GM12878 (cell line): ENCODE results near the gene PATJ. TPM values are rescaled to one million over a fixed set of nuclear protein-coding genes. Genes with fewer than 3 reads are reported as not detected.
"Not testable (repeated sequence)": the region's sequence is repeated elsewhere in the genome, so short reads cannot be mapped to it uniquely, and the experiment has no call there.

Experiments used
- ATAC-seq: fragments of 200-7000 bp; cut with Tn5 transposase; 3 replicates; pipeline ENCODE4 v1.9.1; 2020; ENCODE audit warnings: mild to moderate bottlenecking, moderate library complexity
- BruUV-seq: library from RNA; stranded (reverse); fragments of 400-500 nt; replicated peaks from 2 replicates; lab custom pipeline; 2021; lab: Mats Ljungman, UMichigan
- CTCF ChIA-PET: fragments of 300-600 bp; sonication (Branson Sonifier 250); formaldehyde crosslinking; extraction: SDS; loops from one replicate; lab custom pipeline; 2021; ENCODE audit warnings: inconsistent platforms; lab: Yijun Ruan, JAX
- POLR2A ChIA-PET: fragments of 350-600 bp; formaldehyde crosslinking; extraction: SDS; loops from one replicate; lab custom pipeline; 2021; ENCODE audit warnings: inconsistent platforms; lab: Charles Lee
- RAD21 ChIA-PET: fragments of 300-600 bp; sonication (Branson Sonifier 250); formaldehyde crosslinking; loops from one replicate; lab custom pipeline; 2023; ENCODE audit warnings: antibody characterized with exemption; ENCODE audit not compliant: unreplicated experiment; lab: Charles Lee
- SMC1A ChIA-PET: fragments of 300-600 bp; sonication (Branson Sonifier 250); formaldehyde crosslinking; loops from one replicate; lab custom pipeline; 2023; ENCODE audit not compliant: unreplicated experiment, uncharacterized antibody; lab: Charles Lee
- DNase-seq: peaks from one replicate; pipeline ENCODE4 v3.0.0-alpha.2; 2011; ENCODE audit warnings: low read depth, low spot score
- FAIRE-seq: peaks from 3 replicates; lab custom pipeline; 2011; peaks lifted over from hg19 to GRCh38; lab: Jason Lieb, UNC
- H2AFZ ChIP-seq: 2 replicates; pipeline ENCODE4 v1.6.0; 2011; ENCODE audit warnings: low read depth, low read length, control low read depth; ENCODE audit not compliant: control insufficient read depth
- H3K27ac ChIP-seq: 2 replicates; pipeline ENCODE4 v1.5.1; 2011; ENCODE audit warnings: control low read depth; ENCODE audit not compliant: control insufficient read depth, insufficient read depth
- H3K27me3 ChIP-seq, 2 experiments: replicated peaks in 1 of 2; 2 replicates each; pipeline versions ENCODE4 v1.6.0 to v1.6.1; 2011; ENCODE audit warnings: low read length in 1 of 2; ENCODE audit not compliant: control insufficient read depth in 2 of 2, insufficient read depth in 2 of 2
- H3K36me3 ChIP-seq, 2 experiments: 2 replicates each; pipeline ENCODE4 v1.5.1; 2011; ENCODE audit warnings: low read length in 1 of 2; ENCODE audit not compliant: control insufficient read depth in 2 of 2, insufficient read depth in 2 of 2
- H3K4me1 ChIP-seq: 2 replicates; pipeline ENCODE4 v1.6.1; 2011; ENCODE audit warnings: mild to moderate bottlenecking, low read length, moderate library complexity, mixed read lengths; ENCODE audit not compliant: control insufficient read depth, insufficient read depth
- H3K4me2 ChIP-seq: 2 replicates; pipeline ENCODE4 v1.6.0; 2011; ENCODE audit warnings: control low read depth; ENCODE audit not compliant: control insufficient read depth, insufficient read depth
- H3K4me3 ChIP-seq: fragments of 200-600 bp; sonication (generic); 2 replicates; pipeline ENCODE4 v1.5.1; 2016
- H3K79me2 ChIP-seq: 2 replicates; pipeline ENCODE4 v1.6.0; 2011; ENCODE audit warnings: low read length; ENCODE audit not compliant: control insufficient read depth, insufficient read depth
- H3K9ac ChIP-seq: 2 replicates; pipeline ENCODE4 v1.8.0; 2011; ENCODE audit warnings: low read length, control low read depth, mixed read lengths; ENCODE audit not compliant: control insufficient read depth, insufficient read depth
- H3K9me3 ChIP-seq: replicated peaks from 3 replicates; pipeline ENCODE4 v1.5.1; 2011; ENCODE audit warnings: mild to moderate bottlenecking, low read length; ENCODE audit not compliant: control insufficient read depth, insufficient read depth
- H4K20me1 ChIP-seq: 2 replicates; pipeline ENCODE4 v1.6.0; 2011; ENCODE audit not compliant: control insufficient read depth, insufficient read depth
- EP300 ChIP-seq, 2 experiments: fragments of 150-350 bp in 1 of 2; IDR thresholded peaks; 2 replicates each; pipeline ENCODE4 v1.6.1; 2011 to 2012; ENCODE audit warnings: low read depth in 2 of 2, low read length in 2 of 2, borderline replicate concordance in 1 of 2, improper control_type of control experiment in 1 of 2, inconsistent platforms in 1 of 2; ENCODE audit not compliant: control insufficient read depth in 1 of 2
- NKRF ChIP-seq: fragments of 450-650 bp; conservative IDR thresholded peaks from 2 replicates; pipeline ENCODE4 v1.6.1; 2017; ENCODE audit warnings: mild to moderate bottlenecking, moderate library complexity
- PAX5 ChIP-seq: IDR thresholded peaks from 2 replicates; pipeline ENCODE4 v1.6.1; 2011; ENCODE audit warnings: low read depth, low read length, borderline replicate concordance
- RBBP5 ChIP-seq: fragments of 200-600 bp; sonication (generic); conservative IDR thresholded peaks from 2 replicates; pipeline ENCODE4 v1.6.1; 2016
- RELA ChIP-seq: fragments of 450-650 bp; IDR thresholded peaks from 2 replicates; pipeline ENCODE4 v1.8.0; 2014; ENCODE audit warnings: borderline replicate concordance; ENCODE audit not compliant: partially characterized antibody
- TAF1 ChIP-seq: IDR thresholded peaks from 2 replicates; pipeline ENCODE4 v1.6.1; 2011; ENCODE audit warnings: mild to moderate bottlenecking, low read depth, low read length, borderline replicate concordance
- ZBTB33 ChIP-seq: fragments of 450-650 bp; IDR thresholded peaks from 2 replicates; pipeline ENCODE4 v1.6.1; 2017; ENCODE audit warnings: mild to moderate bottlenecking
- ZNF24 ChIP-seq: fragments of 450-650 bp; IDR thresholded peaks from 2 replicates; pipeline ENCODE4 v1.6.1; 2017; ENCODE audit warnings: antibody characterized with exemption, mild to moderate bottlenecking
- WGBS: methylation state at CpG from one replicate; pipeline ENCODE4 v1.1.6; 2016; ENCODE audit warnings: low lambda C conversion rate; ENCODE audit not compliant: insufficient replicate concordance, insufficient coverage; ENCODE audit errors: missing lambda C conversion rate; 5-methylcytosine and 5-hydroxymethylcytosine counted together
- in situ Hi-C: fragments of 300-500 bp; cut with MboI; formaldehyde crosslinking; loops from 9 replicates; pipeline ENCODE4 v1.14.3; 2018; ENCODE audit warnings: mixed read lengths
- intact Hi-C: fragments of 100-400 bp; cut with micrococcal nuclease; formaldehyde crosslinking; loops from one replicate; pipeline ENCODE4 v1.14.2; 2022; ENCODE audit not compliant: unreplicated experiment
- polyA plus RNA-seq, 11 experiments: library from polyadenylated mRNA; depleted of rRNA in 4 of 11; unstranded in 6 of 11; stranded (reverse) in 5 of 11; fragments of >200 nt; fragmentation: Nextera tagmentation in 4 of 11; fragmentation: Illumina TruSeq in 1 of 11; extraction: Ambion mirVana in 4 of 11; extraction: Trizol in 1 of 11; gene quantifications; 1 replicate in 1 of 11; 2 replicates in 10 of 11; pipeline versions ENCODE4 v1.2.1 to v1.2.3, GENCODE V29; 2011 to 2016; ENCODE audit warnings: inconsistent platforms in 2 of 11, missing spikeins in 2 of 11, low read depth in 1 of 11
- total RNA-seq, 4 experiments: library from RNA; depleted of rRNA in 3 of 4; stranded (reverse); fragments of >200 nt in 3 of 4; fragmentation: Illumina TruSeq in 1 of 4; extraction: Trizol in 1 of 4; gene quantifications; 2 replicates each; pipeline versions ENCODE4 v1.2.1 to v1.2.3, GENCODE V29; 2013 to 2021

Gene PATJ
- total and polyA plus RNA-seq, 10 of the 15 experiments (the other 5 are each of a cell fraction or from before 2014, with no cell fraction given) = 2.8 to 13.9 (median 6.9) TPM

- TF ChIP-seq ZBTB33 (no peak), ZNF24 (no peak)
These were observed 146.5 kb downstream of the PATJ start (continued) for GRCh38 chr1:61888808-61889207.

- BruUV-seq, H3K4me2 ChIP-seq, in situ Hi-C loops, RAD21 ChIA-PET, H3K4me3 ChIP-seq, SMC1A ChIA-PET, H3K27me3 ChIP-seq, DNase-seq, H3K36me3 ChIP-seq, H3K9ac ChIP-seq, intact Hi-C loops, H3K4me1 ChIP-seq, H2AFZ ChIP-seq, ATAC-seq, FAIRE-seq, H3K27ac ChIP-seq, CTCF ChIA-PET, H4K20me1 ChIP-seq, H3K9me3 ChIP-seq, H3K79me2 ChIP-seq: not testable (repeated sequence)
- POLR2A ChIA-PET = interaction anchor here (0.6 kb wide), 1 partner anchor 70 kb away, joined by 3 read pairs; no protein-coding TSS in a partner anchor
These were observed 148.2 kb downstream of the PATJ start for GRCh38 chr1:61890435-61890834.

- H3K4me1 ChIP-seq = no peaks in the 10 kb centered on the region
- no peaks in the 10 kb centered on the region for H3K36me3 ChIP-seq
- H3K9me3 ChIP-seq = peaks cover 2% of the 10 kb centered on the region; the same call in 1 of the 3 replicates
- H3K79me2 ChIP-seq = no peaks in the 10 kb centered on the region
- 56% methylated on average over 2 of the region's 2 CpGs for WGBS
- CTCF ChIA-PET = no interaction called here
- no peak overlapping the region for H2AFZ ChIP-seq
- FAIRE-seq (no peak), DNase-seq (no peak), ATAC-seq (no peak)
- H3K4me2 ChIP-seq = no peak overlapping the region
- SMC1A ChIA-PET = no interaction called here
- no peak overlapping the region for H3K27ac ChIP-seq
- intact Hi-C loops (no loop called here), in situ Hi-C loops (no loop called here)
- no peaks in the 10 kb centered on the region for H4K20me1 ChIP-seq
- H3K27me3 ChIP-seq = no peaks in the 10 kb centered on the region
- RAD21 ChIA-PET = no interaction called here
- TF ChIP-seq RBBP5 (no peak), RELA (no peak), NKRF (no peak), PAX5 (no peak), EP300 (IDR thresholded peaks at IDR 0.05; ENCODE audit: borderline replicate concordance in 1 of 2, control insufficient read depth in 1 of 2, low read depth in 2 of 2, low read length in 2 of 2) (no peak), TAF1 (no peak)
- no peak overlapping the region for H3K9ac ChIP-seq
- no TSS peak for BruUV-seq
- H3K4me3 ChIP-seq = no peak overlapping the region
- POLR2A ChIA-PET = no interaction called here
These were observed 150.7 kb downstream of the PATJ start for GRCh38 chr1:61892977-61893376.
